ENCODE results near the gene STX1B.
"Not testable (repeated sequence)": the region's sequence is repeated elsewhere in the genome, so short reads cannot be mapped to it uniquely, and the experiment has no call there.

Gene STX1B

DNA sequence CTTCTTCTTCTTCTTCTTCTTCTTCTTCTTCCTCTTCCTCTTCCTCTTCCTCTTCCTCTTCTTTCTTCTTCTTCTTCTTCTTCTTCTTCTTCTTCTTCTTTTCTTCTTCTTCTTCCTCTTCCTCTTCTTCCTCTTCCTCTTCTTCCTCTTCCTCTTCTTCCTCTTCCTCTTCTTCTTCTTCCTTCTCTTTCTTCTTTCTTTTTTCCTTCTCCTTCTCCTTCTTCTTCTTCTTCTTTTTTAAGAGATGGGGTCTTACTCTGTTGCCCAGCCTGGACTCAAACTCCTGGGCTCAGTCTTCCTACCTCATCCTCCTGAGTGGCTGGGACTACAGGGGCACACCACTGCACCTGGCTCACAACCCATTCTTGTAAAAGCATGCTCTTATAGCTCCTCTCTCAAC, 2.9 kb upstream of the STX1B start:
- not testable (repeated sequence) for DNase-seq (ENCODE audit: low read depth in 2 of 2)

DNA sequence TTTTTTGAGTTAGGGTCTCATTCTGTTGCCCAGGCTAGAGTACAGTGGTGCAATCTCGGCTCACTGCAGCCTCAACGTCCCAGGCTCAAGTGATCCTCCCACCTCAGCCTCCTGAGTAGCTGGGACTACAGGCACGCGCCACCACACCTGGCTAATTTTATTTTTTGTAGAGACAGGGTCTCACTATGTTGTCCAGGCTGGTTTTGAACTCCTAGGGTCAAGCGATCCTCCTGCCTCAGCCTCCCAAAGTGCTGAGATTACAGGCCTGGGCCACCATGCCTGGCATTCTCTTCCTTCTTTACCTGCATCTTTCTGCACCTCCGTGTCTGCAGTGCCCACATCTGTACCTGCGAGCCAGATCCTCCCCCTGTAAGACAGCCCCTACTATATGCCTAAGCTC, 1.4 kb upstream of the STX1B start:
- not testable (repeated sequence) for DNase-seq (ENCODE audit: low read depth in 2 of 2)

DNA sequence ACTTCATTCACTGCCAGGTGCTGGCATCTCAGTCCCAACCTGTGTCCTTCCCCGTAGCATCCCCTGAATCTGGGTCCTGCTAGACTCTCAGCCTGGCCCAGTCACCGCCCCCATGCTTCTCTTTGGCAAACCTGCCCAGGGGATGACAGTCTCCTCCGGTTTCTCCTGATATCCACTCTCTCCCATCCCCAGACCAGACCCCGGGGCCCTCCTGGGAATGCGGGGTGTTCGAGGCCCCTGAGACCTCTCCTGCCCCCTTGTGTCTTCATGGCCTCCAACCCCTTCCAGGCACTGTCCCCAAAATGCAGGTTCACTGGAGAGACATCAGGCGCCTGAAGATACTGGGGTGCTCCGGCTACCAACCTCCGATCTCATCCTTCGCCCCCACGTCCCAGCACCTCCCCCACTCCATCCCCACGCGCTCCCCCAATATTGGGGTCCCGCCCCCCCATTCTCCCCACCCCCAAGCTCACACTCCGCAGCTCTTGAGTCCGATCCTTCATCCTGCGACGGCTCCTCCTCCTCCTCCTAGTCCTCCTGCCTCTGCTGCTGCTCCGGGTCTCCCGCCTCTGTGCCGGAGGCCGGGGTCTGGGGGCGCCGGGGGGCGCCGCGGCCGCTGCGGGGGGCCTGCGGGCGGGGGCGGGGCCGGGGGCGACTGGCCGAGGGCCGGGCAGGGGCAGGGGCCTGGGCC, 399 bp downstream of the STX1B start:
- no peak for DNase-seq (ENCODE audit: low read depth in 2 of 2)

DNA sequence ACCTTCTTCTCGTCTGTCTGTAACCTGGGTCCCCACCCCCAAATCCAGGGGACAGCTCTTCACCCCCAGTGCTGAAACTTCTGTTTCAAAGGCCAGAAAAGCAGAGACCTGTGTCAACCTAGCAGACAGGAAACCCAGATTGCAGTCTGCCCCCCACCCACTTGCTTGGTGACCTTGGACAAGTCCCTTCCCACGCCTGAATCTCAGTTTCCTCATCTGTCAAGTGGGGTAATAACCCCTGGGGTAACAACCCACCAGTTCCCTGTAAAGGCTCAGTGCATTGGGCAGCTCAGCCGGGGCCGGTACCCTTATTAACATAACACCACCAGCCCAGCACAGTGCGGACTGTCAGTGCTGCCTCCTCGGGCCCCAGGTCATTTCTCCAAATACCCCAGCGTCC, 1.3 kb downstream of the STX1B start:
- no peak for DNase-seq (ENCODE audit: low read depth in 2 of 2)

DNA sequence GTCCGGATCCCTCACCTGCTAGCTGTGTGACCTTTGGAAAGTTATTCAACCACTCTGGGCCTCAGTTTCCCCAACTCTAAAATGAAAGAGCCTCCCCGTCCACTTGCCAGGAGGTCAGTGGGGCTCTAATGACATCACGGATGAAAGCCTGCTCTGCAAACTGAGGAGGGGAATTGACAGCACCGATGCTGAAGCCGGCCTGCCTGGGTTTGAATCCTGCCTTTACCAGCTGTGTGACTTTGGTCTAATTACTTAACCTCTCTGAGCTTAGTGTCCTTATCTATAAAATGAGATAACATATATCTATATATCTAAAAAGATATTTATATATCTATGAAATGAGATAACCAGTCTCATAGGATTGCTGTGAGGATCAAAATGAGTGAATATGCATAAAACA, 1.9 kb downstream of the STX1B start:
- no peak for DNase-seq (ENCODE audit: low read depth in 2 of 2)

DNA sequence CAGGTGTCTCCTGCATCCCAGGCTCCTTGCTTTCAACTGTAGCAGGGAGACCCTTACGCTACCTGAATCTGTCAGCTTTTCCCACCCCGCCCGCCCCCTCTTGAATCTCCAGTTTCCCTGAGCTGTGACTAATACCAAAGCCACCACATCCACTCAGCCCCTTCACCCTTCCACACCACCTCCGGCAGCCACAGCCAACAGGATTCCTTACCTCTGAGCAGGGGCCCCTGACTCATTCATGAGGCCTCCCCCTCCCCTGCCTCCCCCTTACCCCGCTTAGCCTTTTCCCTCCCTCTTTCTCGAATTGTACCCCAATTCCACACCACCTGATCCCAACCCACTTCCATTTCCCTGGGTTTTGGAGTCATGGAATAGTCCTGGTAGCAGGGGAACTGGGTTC, 2.3 kb downstream of the STX1B start:
- no peak for DNase-seq (ENCODE audit: low read depth in 2 of 2)

DNA sequence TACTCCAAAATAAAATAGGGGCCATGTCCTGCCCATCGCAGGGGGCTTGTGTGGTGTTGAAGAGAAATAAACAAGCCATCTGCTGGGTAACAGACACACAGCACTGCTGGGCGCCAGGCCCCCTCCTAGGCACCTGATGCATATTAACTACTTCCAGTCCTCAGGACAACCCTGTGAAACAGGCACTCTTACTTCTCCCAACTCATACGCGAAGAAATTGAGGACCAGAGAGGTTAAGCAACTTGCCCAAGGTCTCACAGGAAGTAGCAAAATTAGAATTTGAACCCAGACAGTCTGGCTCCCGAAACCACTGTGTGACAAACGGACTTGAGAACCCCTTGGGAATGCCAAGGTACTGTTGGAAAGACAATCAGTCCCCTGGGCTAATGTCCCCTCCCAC, 2.8 kb downstream of the STX1B start:
- DNase-seq (ENCODE audit: low read depth in 2 of 2) = no peak

DNA sequence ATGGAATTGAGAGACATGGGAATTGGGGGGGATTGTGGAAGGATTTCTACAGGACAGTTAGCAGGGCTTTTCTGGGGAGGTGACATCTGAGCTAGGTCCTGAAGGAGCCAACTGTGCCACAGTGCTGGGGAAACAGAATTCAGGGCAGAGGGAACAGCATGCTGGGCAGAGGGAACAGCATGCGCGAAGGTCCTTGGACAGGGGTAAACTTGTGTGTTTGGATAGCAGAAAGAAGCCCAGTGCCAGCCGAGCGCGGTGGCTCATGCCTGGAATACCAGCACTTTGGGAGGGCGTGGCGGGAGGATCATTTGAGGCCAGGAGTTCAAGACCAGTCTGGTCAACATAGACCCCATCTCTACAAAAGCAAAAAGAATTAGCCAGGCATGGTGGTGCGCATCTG, 3.8 kb downstream of the STX1B start:
- no peak for DNase-seq (ENCODE audit: low read depth in 2 of 2)

DNA sequence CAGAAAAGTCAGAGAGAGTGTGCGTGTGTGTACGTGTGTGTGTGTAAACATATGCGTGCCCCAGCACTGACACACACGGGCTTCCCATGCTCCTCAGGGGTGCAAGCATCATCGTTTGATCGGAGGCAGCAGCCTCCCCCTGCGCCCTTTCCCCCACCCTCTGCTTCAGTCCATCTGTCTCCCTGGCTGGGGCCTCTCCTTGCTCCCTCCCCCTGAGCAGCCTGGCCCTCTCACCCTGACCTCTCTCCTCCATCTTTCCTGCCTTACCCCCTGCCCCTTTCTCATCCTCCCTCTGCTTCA, 4.4 kb downstream of the STX1B start:
- no peak for DNase-seq (ENCODE audit: low read depth in 2 of 2)

DNA sequence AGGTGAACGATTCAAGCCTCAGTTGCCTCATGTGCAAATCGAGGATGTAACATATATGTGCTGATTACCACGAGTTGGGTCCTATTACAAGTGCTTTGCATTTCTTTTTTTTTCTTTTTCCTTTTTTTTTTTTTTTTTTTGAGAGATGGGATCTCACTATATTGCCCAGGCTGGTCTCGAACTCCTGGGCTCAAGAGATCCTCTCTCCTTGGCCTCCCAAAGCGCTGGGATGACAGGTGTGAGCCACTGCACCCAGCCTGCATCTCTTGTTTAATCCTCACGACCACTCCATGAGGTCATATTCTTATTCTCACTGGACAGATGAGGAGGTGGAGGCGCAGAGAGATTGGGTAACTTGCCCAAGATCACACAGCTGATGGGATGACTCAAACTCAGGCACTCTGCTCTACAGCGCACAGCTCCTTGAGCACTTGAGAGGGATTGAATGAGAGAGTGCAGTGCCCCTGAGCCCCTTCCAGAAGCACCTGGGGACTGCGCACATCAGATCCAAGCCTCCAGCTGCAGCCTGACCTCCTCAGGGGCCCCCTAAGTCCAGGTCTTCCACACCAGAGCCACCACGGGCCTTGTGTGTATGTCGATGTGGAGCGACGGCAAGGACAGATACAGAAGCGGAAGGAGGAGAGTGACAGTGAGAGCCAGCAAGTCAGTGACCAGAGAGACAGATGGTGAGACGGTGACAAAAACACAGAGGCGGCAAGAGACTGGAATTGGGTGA, 4.9 kb downstream of the STX1B start:
- DNase-seq (ENCODE audit: low read depth in 2 of 2) = no peak

DNA sequence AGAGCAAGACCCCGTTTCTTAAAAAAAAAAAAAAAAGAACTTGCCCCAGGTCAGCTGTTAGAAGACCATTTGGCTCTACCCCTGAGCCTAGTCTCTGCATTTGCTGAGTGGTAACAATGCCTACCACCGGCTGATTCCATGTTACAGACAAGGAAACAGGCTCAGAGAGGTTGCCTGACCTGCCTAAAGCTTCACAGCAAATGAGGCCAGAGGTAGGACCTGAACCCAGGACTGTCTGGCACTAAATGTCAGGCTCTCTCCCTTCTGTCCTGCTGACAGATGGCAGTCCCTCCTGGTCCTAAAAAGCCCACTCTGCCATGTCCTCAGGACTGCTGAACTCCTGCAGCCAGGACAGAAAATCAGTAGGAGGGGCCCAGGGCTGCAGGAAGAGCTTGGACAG, 5.8 kb downstream of the STX1B start:
- no peak for DNase-seq (ENCODE audit: low read depth in 2 of 2)

DNA sequence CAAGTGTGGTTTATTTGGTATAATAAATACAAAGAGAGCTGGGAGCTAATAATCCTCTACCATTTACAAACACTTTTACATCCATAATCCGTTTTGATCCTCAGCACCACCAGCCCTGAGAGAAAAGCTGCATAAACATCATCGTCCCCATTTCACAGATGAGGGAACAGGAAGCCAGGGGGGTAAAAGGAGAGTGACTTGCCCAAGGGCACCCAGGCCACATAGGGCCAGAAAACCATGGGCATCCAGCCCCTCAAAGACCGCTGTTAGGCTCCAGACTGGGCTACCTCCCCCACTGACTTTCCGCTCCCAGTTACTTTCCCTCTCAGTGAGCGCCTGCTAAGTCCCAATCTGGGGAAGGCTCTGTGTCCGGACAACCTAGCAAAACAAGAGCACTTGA, 6.7 kb downstream of the STX1B start:
- DNase-seq (ENCODE audit: low read depth in 2 of 2) = no peak

DNA sequence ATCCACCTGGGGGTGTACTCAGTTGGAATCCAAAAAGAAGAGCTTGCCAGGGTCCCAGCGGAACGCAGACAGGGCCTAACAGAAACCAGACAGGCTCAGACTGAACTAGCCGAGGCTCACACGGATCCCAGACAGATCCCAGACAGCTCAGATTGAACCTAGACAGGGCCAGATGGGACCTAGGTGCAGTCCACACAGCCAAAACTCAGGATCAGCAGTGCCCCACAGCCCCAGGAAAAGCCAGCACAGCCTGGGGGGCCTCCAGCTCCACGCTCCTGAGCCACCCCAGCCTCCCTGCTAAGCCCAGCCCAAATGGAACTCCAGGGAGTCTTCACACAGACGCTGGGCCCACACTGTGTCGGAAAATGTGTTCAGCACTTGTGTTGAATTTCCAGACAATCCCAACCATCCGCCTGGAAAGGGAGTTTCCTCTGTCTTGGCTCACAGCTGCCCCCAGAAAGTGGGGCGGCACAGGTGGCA, 7.5 kb downstream of the STX1B start:
- DNase-seq (ENCODE audit: low read depth in 2 of 2) = no peak

DNA sequence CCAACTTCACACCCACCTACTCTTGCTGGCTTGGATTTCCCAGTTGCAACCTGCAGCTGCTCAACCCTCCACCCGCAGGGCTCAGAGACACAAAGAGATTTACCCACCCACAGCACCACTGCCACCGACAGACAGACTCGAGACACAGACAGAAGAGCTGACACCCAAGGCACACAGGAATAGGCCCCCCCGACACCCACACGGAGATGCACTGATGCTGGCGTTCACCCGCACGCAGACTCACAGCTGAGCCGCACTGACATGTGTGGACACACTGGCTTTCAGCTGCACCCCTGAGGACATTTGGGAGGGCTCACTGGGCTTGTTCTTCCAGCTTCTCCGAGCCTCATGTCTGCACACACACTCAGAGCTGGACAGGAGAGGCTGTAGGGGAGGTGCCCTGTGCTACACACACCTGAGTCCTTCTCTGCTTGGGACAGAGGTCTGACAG, 8.2 kb downstream of the STX1B start:
- no peak for DNase-seq (ENCODE audit: low read depth in 2 of 2)

DNA sequence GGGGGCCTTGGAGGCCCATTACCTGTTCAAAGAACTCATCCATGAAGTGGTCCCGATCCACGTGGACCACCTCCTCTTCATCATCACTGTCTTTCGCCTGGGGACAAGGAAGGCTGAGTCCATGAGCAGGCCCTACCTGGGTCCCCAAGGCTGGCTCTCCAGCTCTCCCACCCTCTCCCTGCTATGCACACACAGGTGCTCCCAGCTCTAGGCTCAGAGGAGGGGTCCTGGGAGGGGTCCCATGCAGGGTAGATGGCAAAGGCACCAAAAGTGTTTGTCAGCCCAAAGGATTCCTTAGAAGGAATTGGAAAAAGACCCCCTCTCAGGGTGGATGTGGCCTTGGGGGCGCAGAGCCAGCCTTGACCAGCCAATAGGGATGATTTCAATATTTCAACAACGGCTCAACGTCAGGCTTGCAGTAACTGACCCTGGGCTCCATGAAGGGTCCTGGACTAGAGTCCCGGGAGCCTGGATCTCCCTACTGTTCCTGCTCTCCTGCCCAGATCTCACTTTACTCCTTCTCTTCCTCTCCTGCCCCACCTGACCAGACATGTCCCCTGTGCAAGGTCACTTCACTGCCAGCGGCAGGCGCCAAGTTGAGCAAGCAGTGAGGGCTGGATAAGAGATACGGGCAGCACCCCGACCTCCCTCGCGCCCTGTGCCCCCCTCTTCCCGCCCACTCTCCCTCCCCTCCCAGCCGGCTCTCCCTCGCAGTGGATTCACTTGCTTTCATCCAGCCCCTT, 8.8 kb downstream of the STX1B start:
- DNase-seq (ENCODE audit: low read depth in 2 of 2) = no peak

DNA sequence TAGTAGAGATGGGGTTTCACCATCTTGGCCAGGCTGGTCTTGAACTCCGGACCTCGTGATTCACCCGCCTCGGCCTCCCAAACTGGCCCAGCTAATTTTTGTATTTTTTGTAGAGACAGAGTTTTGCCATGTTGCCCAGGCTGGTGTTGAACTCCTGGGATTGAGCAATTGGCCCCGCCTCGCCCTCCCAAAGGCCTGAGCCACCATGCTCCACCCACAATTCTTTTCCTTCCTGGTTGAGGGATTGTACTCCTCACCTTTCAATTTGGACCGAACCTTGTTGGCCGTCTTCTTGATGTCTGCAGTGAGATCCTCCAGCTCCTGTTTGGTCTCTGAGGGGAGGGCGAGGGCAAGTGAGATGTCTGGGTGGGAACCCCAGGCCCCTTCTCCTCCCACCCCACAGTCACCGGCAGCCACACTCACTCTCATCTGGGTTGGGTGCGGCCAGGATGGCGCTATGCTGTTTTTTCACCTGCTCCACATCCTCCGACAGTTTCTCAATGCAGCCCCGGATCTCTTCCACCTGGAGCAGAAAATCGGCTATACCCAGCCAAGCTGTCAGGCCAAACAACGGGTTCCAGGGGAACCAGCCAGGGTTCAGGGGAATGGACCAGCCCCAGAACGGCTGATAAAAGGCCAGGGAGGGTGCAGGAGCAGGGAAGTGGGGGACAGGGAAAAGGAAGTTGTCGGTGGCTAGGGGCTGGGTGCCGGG, 9.6 kb downstream of the STX1B start:
- DNase-seq (ENCODE audit: low read depth in 2 of 2) = no peak

DNA sequence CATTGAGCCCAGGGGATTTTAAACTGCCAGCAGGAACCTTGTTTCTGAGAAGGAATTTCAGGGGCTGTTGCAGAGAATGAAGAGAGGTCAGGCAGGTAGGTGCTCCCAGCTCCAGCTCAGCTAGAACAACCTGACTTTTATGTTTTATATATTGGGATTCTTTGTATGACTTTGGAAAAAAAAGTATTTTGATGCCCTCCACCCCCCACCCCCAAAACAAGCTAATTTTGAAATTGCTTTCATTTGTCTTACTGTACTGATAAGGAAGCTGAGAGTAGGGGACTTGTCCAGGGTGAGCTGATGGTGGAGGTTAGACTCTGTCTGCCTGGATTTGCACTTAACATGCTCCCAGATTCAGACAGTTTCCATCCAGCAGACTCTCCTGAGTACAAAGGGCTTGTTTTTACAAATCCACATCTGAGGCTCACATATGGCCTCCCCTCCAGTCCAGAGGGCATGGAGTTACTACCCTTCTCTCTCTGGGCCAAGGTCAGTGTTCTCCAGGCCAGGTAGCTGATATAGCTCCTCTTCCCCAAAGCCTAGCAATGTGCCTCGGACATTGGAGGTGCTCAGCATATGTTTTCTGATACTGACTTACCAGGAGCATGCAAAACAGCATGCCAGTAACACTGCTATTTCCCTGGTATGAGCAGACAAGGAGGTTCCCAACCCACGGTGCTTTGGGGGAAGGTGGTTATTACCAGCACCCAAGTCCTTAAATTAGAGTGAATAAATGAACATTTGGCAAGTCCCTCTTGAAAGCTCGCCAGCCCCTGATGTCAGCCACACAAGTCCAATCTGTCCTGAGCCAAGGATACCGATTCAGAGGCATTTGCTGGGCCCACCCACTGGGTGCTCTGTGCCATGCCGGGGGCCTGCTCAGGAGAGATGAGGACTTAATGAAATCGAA, 11.3 kb downstream of the STX1B start:
- no peak for DNase-seq (ENCODE audit: low read depth in 2 of 2)

DNA sequence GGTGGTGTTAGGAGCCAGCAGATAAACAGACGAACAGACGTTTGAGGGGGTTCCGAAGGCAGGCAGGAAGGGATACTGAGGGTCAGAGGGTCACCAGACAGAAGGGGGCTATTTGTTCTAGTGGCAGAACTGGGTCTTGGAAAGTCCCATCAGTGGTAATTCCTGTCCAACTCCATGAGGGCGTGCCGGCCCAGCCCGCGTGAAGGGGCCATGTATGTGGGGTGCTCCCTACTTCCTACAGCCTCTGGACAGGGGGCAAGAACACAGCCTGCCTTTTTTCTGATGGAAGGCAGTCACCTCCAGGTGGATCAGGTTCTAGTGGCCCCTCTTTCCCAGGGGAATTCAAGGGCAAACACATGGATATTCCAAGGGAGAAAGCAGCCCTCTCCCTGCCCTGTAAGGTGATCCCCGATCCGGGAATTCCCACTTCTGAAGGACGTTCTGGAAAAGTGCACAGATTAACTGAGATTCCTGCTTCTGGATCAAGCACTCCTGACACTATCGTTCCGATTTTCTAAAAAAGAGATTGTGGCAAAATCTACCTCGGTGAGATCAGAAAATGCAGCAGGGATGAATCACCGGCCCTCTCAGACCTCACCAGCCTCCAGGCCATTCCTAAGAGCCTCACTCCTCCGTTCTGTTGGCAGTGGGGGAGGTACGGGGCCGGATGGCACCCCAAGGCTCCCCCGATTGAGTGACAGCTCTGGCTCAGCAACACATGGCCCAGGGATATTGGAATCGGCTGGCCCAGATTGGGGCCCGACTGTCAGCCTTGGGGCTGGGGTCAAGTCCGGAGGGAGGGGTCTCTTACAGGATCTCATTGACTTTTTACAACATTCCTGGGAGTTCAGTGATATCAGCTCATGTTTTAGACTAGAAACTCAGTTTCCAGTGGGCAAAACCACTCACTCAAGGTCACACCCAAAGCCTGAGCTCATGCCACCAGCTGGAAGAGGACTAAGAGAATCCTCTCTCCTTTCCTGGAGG, 12.4 kb downstream of the STX1B start:
- no peak for DNase-seq (ENCODE audit: low read depth in 2 of 2)

DNA sequence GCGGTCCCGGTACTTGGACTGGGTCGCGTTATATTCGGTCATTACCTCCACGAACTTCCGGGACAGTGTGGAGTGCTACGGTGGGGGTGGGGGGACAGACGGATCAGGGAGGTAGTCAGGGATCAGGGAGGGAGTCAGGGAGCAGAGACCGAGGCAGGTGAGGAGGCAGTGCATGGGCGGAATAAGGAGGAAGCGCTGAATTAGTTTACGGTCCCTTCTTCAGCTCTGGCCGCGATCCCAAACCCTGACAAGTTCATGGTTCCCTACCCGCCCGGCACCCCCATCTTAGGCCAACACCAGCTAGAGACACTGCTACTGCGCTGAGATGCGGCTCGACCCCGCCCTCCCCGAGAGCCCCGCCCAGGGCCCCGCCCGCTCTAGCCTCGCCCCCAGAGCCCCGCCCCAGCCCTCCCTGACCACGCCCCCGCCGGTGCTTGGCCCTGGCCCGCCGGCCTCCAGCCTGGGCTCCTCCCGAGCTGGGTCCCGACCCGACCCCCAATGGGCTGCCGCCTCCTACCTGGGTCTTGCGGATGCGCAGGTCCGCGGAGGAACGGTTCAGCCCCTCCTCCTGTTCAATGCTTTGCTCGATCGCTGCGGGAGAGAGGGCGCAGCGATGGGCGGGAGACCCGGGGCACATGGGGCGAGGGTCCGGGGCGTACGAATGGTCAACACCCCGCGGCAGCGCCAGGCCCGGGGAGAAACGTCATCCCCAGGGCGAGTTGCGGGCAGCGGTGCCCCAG, 13.3 kb downstream of the STX1B start:
- DNase-seq (ENCODE audit: low read depth in 2 of 2) = peak; percentile 74 to 82
